NCI-H1436 (cell line): ENCODE results near the gene SIAH3.

Source experiments
- DNase-seq: peaks from one replicate; lab custom pipeline; 2025; lab: John Stamatoyannopoulos, UW

The SIAH3 gene

GRCh38 chr13:45823583-45823982 is 28.0 kb downstream of the SIAH3 start:
- DNase-seq = no peak

GRCh38 chr13:45821811-45822210 is 29.7 kb downstream of the SIAH3 start:
- no peak for DNase-seq

GRCh38 chr13:45820106-45820838 is 31.3 kb downstream of the SIAH3 start:
- DNase-seq = no peak

- DNase-seq = no peak
These were observed 33.7 kb downstream of the SIAH3 start for GRCh38 chr13:45817833-45818232.

- no peak for DNase-seq
These were observed 35.1 kb downstream of the SIAH3 start for GRCh38 chr13:45816427-45816826.

- DNase-seq = no peak
These were observed 38.7 kb downstream of the SIAH3 start for GRCh38 chr13:45812695-45813372.

GRCh38 chr13:45811891-45812694 is 39.5 kb downstream of the SIAH3 start:
- no peak for DNase-seq

- DNase-seq = no peak
These were observed 41.7 kb downstream of the SIAH3 start for GRCh38 chr13:45809801-45810394.

GRCh38 chr13:45808925-45809324 is 42.6 kb downstream of the SIAH3 start:
- no peak for DNase-seq

- no peak for DNase-seq
These were observed 43.9 kb downstream of the SIAH3 start for GRCh38 chr13:45807520-45808099.

GRCh38 chr13:45800485-45800884 is 51.1 kb downstream of the SIAH3 start:
- no peak for DNase-seq

GRCh38 chr13:45799451-45799850 is 52.1 kb downstream of the SIAH3 start:
- DNase-seq = no peak

GRCh38 chr13:45798851-45799250 is 52.7 kb downstream of the SIAH3 start:
- DNase-seq = no peak

GRCh38 chr13:45796426-45797235 is 54.9 kb downstream of the SIAH3 start:
- DNase-seq = no peak

GRCh38 chr13:45792827-45793303 is 58.7 kb downstream of the SIAH3 start:
- DNase-seq = no peak

- DNase-seq = no peak
These were observed 63.5 kb downstream of the SIAH3 start for GRCh38 chr13:45788011-45788410.

- no peak for DNase-seq
These were observed 64.2 kb downstream of the SIAH3 start for GRCh38 chr13:45787346-45787745.

GRCh38 chr13:45786293-45786920 is 65.1 kb downstream of the SIAH3 start:
- no peak for DNase-seq

- no peak for DNase-seq
These were observed 66.5 kb downstream of the SIAH3 start for GRCh38 chr13:45784755-45785675.
